G401 (cell line): ENCODE results near the gene MBTPS1. TPM values are rescaled to one million over a fixed set of nuclear protein-coding genes. Genes with fewer than 3 reads are reported as not detected.

Source experiments
- DNase-seq: peaks from one replicate; pipeline ENCODE4 v3.0.0-alpha.2; 2015; ENCODE audit warnings: low spot score
- in situ Hi-C: cut with HindIII; loops from 2 replicates; pipeline ENCODE4 v1.10.0; 2016; ENCODE audit warnings: low sequenced_read_pairs, mixed read lengths
- total RNA-seq: library from RNA; depleted of rRNA; stranded (reverse); fragments of >200 nt; shearing (Covaris generic); gene quantifications from 2 replicates; pipeline ENCODE4 v1.2.3, GENCODE V29; 2014

Gene MBTPS1
- total RNA-seq, 1 experiment from 2014 or later: 70.6 TPM

GRCh38 chr16:84032458-84033178, 84.1 kb downstream of the MBTPS1 start:
- DNase-seq: no peak
- in situ Hi-C loops: no loop called here

- no peak for DNase-seq
- in situ Hi-C loops: no loop called here
Measured at GRCh38 chr16:84031556-84031955, 85.2 kb downstream of the MBTPS1 start.

- DNase-seq: no peak
- in situ Hi-C loops: no loop called here
Measured at GRCh38 chr16:84029297-84030047, 87.3 kb downstream of the MBTPS1 start.

GRCh38 chr16:84027625-84028024, 89.1 kb downstream of the MBTPS1 start:
- peak; percentile 49 for DNase-seq
- in situ Hi-C loops: no loop called here

GRCh38 chr16:84026606-84027005, 90.1 kb downstream of the MBTPS1 start:
- in situ Hi-C loops: no loop called here
- no peak for DNase-seq

- DNase-seq: no peak
- in situ Hi-C loops: no loop called here
Measured at GRCh38 chr16:84024854-84025253, 91.9 kb downstream of the MBTPS1 start.

- in situ Hi-C loops: no loop called here
Measured at GRCh38 chr16:84022644-84023043, 94.1 kb downstream of the MBTPS1 start.

GRCh38 chr16:84021488-84021887, 95.3 kb downstream of the MBTPS1 start:
- DNase-seq: no peak
- in situ Hi-C loops: no loop called here

More at GRCh38 chr16:84022644-84023043, 94.1 kb downstream of the MBTPS1 start:
- peak; percentile 90 for DNase-seq

GRCh38 chr16:84020353-84020752, 96.4 kb downstream of the MBTPS1 start:
- peak; percentile 89 for DNase-seq
- in situ Hi-C loops: no loop called here

- no peak for DNase-seq
- in situ Hi-C loops: no loop called here
Measured at GRCh38 chr16:84018710-84019109, 98.0 kb downstream of the MBTPS1 start.

- DNase-seq: no peak
- in situ Hi-C loops: no loop called here
Measured at GRCh38 chr16:84016477-84016876, 100.3 kb downstream of the MBTPS1 start.

- DNase-seq: no peak
- in situ Hi-C loops: no loop called here
Measured at GRCh38 chr16:84015399-84015798, 101.3 kb downstream of the MBTPS1 start.

GRCh38 chr16:84014570-84015327, 102.0 kb downstream of the MBTPS1 start:
- no peak for DNase-seq
- in situ Hi-C loops: no loop called here

- in situ Hi-C loops: no loop called here
- DNase-seq: peak; percentile 34
Measured at GRCh38 chr16:84013787-84014569, 102.8 kb downstream of the MBTPS1 start.

- no peak for DNase-seq
- in situ Hi-C loops: no loop called here
Measured at GRCh38 chr16:84009282-84009681, 107.5 kb downstream of the MBTPS1 start.

- in situ Hi-C loops: no loop called here
- no peak for DNase-seq
Measured at GRCh38 chr16:84007965-84008364, 108.8 kb downstream of the MBTPS1 start.

GRCh38 chr16:84007520-84007919, 109.2 kb downstream of the MBTPS1 start:
- in situ Hi-C loops: no loop called here
- DNase-seq: no peak

GRCh38 chr16:84005391-84005790, 111.4 kb downstream of the MBTPS1 start:
- DNase-seq: no peak
- in situ Hi-C loops: no loop called here

GRCh38 chr16:84004442-84004841, 112.3 kb downstream of the MBTPS1 start:
- in situ Hi-C loops: no loop called here
- DNase-seq: no peak
